PC-9 (cell line): ENCODE data around the gene VEPH1. TPM values are rescaled to one million over a fixed set of nuclear protein-coding genes. Genes with fewer than 3 reads are reported as not detected.

ENCODE experiments used
- BruUV-seq: library from RNA; stranded (reverse); fragments of 400-500 nt; replicated peaks from 2 replicates; lab custom pipeline; 2021; lab: Mats Ljungman, UMichigan
- CTCF ChIA-PET: fragments of 300-600 bp; sonication (Branson Sonifier 250); formaldehyde crosslinking; loops from one replicate; lab custom pipeline; 2022; ENCODE audit warnings: antibody characterized with exemption; lab: Charles Lee
- POLR2A ChIA-PET: fragments of 300-600 bp; sonication (Branson Sonifier 250); formaldehyde crosslinking; loops from one replicate; lab custom pipeline; 2022; ENCODE audit warnings: antibody characterized with exemption; ENCODE audit not compliant: unreplicated experiment; lab: Charles Lee
- DNase-seq, 2 experiments: peaks; one replicate each; pipeline versions ENCODE4 v3.0.0 to v3.0.0-alpha.2; 2015 to 2022; ENCODE audit warnings: mixed read lengths in 1 of 2
- H2AFZ ChIP-seq: fragments of 200-600 bp; sonication (generic); 2 replicates; pipeline ENCODE4 v1.8.1; 2017; ENCODE audit warnings: antibody characterized with exemption
- H3F3A ChIP-seq: fragments of 200-600 bp; sonication (generic); 2 replicates; pipeline ENCODE4 v1.8.1; 2017; ENCODE audit warnings: antibody characterized with exemption, mild to moderate bottlenecking, low read depth; ENCODE audit not compliant: insufficient read depth
- H3K27ac ChIP-seq: fragments of 200-600 bp; sonication (generic); 2 replicates; pipeline ENCODE4 v1.6.1; 2016; ENCODE audit warnings: mixed run types
- H3K27me3 ChIP-seq: fragments of 200-600 bp; sonication (generic); 2 replicates; pipeline ENCODE4 v1.6.1; 2016; ENCODE audit warnings: low read depth, mixed run types; ENCODE audit not compliant: insufficient read depth
- H3K36me3 ChIP-seq: fragments of 200-600 bp; sonication (generic); 2 replicates; pipeline ENCODE4 v1.6.1; 2016; ENCODE audit warnings: low read depth, mixed run types
- H3K4me1 ChIP-seq: fragments of 200-600 bp; sonication (generic); replicated peaks from 2 replicates; pipeline ENCODE4 v1.6.1; 2016; ENCODE audit warnings: mixed run types; ENCODE audit not compliant: insufficient read depth
- H3K4me2 ChIP-seq: fragments of 200-600 bp; sonication (generic); 2 replicates; pipeline ENCODE4 v1.6.1; 2017; ENCODE audit warnings: mixed run types
- H3K4me3 ChIP-seq: fragments of 200-600 bp; sonication (generic); 2 replicates; pipeline ENCODE4 v1.6.1; 2016; ENCODE audit warnings: mixed run types
- H3K79me2 ChIP-seq: fragments of 200-600 bp; sonication (generic); 2 replicates; pipeline ENCODE4 v1.6.1; 2017; ENCODE audit warnings: low read depth, mixed run types
- H3K9me2 ChIP-seq: fragments of 200-600 bp; sonication (generic); 2 replicates; pipeline ENCODE4 v1.8.1; 2017; ENCODE audit warnings: mild to moderate bottlenecking; ENCODE audit not compliant: insufficient read depth
- H3K9me3 ChIP-seq: fragments of 200-600 bp; sonication (generic); 2 replicates; pipeline ENCODE4 v1.8.1; 2016; ENCODE audit warnings: low read depth; ENCODE audit not compliant: insufficient read depth
- H4K20me1 ChIP-seq: fragments of 200-600 bp; sonication (generic); 2 replicates; pipeline ENCODE4 v1.8.1; 2017; ENCODE audit not compliant: insufficient read depth
- EZH2 ChIP-seq: fragments of 200-600 bp; sonication (generic); IDR thresholded peaks from 2 replicates; pipeline ENCODE4 v1.8.0; 2017; ENCODE audit warnings: antibody characterized with exemption, low read depth
- intact Hi-C: fragments of 100-400 bp; cut with micrococcal nuclease; formaldehyde crosslinking; loops from one replicate; pipeline ENCODE4 v1.10.0; 2022; ENCODE audit not compliant: unreplicated experiment
- total RNA-seq: library from RNA; stranded (reverse); gene quantifications from 2 replicates; pipeline ENCODE4 v1.2.3, GENCODE V29; 2021
- TF ChIP-seq, protein P1 (sequence below): fragments of 200-600 bp; sonication (generic); conservative IDR thresholded peaks from 2 replicates; pipeline ENCODE4 v1.6.1; 2017; ENCODE audit warnings: mixed run types, antibody characterized with exemption, mild to moderate bottlenecking, moderate library complexity

Gene VEPH1
- total RNA-seq, 1 experiment from 2014 or later = 4.0 TPM

DNA sequence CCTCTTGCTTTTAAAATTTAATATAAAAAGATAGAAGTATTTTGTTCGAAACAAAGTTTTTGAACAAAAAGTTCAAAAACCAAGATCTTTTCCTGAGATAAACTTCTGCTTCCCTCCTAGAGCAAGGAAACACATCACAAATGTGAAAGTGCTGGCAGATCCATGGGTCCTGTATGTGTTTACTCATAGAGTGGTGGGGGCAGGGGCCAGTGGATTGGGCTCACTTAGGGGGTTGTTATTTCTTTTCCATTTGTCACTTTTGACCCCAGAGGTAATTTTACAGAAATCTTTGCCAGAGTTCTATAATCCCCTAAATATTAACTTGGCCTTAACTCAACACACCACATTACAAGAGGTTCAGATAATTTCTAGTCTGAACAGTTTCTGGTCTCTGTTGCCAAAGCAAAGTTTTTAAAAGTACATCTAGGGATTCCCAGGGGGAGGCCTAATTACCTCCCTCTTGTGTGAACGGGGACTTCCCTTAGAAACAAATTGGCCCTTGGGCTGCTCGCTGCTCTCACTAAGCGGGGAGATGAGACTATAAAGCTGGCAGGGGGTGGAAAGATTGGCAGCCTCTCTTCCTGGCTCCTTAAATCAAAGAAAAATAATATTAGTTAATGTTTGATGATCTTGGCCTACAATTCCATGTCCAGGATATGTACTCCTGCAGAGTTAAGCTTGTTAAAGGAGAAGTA, 133.3 kb downstream of the VEPH1 start:
- no peak overlapping the region for H2AFZ ChIP-seq
- no peaks in the 10 kb centered on the region for H3F3A ChIP-seq
- H3K79me2 ChIP-seq = no peaks in the 10 kb centered on the region
- no peak overlapping the region for H3K27ac ChIP-seq
- no peak overlapping the region for H3K4me3 ChIP-seq
- H3K9me3 ChIP-seq = no peaks in the 10 kb centered on the region
- H3K27me3 ChIP-seq = no peaks in the 10 kb centered on the region
- no peaks in the 10 kb centered on the region for H3K4me1 ChIP-seq
- no peak overlapping the region for H3K4me2 ChIP-seq
- intact Hi-C loops = no loop called here
- TF ChIP-seq EZH2 = no peak
- TF ChIP-seq, protein P1, sequence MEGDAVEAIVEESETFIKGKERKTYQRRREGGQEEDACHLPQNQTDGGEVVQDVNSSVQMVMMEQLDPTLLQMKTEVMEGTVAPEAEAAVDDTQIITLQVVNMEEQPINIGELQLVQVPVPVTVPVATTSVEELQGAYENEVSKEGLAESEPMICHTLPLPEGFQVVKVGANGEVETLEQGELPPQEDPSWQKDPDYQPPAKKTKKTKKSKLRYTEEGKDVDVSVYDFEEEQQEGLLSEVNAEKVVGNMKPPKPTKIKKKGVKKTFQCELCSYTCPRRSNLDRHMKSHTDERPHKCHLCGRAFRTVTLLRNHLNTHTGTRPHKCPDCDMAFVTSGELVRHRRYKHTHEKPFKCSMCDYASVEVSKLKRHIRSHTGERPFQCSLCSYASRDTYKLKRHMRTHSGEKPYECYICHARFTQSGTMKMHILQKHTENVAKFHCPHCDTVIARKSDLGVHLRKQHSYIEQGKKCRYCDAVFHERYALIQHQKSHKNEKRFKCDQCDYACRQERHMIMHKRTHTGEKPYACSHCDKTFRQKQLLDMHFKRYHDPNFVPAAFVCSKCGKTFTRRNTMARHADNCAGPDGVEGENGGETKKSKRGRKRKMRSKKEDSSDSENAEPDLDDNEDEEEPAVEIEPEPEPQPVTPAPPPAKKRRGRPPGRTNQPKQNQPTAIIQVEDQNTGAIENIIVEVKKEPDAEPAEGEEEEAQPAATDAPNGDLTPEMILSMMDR = no peak
- no peaks in the 10 kb centered on the region for H4K20me1 ChIP-seq
- H3K9me2 ChIP-seq = no peaks in the 10 kb centered on the region
- CTCF ChIA-PET = no interaction called here
- BruUV-seq = no TSS peak
- no peak for DNase-seq
- POLR2A ChIA-PET = no interaction called here
- H3K36me3 ChIP-seq = no peaks in the 10 kb centered on the region

DNA sequence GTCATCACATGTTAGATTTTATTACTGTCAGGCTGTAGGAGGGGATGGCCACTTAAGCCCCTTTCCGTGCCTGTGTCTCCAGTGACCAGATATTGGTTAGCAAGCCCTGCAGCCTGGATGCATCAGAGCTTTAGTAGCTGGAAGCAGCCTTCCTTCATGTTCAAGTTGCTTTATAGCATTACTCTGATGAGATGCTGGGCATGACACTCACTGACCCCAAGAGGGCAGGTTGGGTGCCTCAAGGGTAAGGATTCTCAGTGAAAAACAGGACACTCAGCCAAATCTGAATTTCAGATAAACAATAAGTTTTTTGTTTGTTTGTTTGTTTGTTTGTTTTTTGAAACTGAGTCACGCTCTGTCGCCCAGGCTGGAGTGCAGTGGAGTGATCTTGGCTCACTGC, 135.0 kb downstream of the VEPH1 start:
- ChIA-PET POLR2A (no interaction called here), CTCF (interaction anchor here (0.6 kb wide), 1 partner anchor 12 kb away, joined by 4 read pairs; no protein-coding TSS in a partner anchor)
- Histone ChIP-seq H3K27me3 (no peaks in the 10 kb centered on the region), H4K20me1 (no peaks in the 10 kb centered on the region), H3K9me2 (no peaks in the 10 kb centered on the region), H3K4me3 (no peak overlapping the region), H3K9me3 (no peaks in the 10 kb centered on the region), H3K79me2 (no peaks in the 10 kb centered on the region), H3K27ac (no peak overlapping the region), H3K36me3 (no peaks in the 10 kb centered on the region), H3K4me2 (no peak overlapping the region), H2AFZ (no peak overlapping the region), H3K4me1 (no peaks in the 10 kb centered on the region), H3F3A (no peaks in the 10 kb centered on the region)
- BruUV-seq = no TSS peak
- intact Hi-C loops = no loop called here
- TF ChIP-seq, protein P1 = no peak
- no peak for TF ChIP-seq EZH2
- no peak for DNase-seq

DNA sequence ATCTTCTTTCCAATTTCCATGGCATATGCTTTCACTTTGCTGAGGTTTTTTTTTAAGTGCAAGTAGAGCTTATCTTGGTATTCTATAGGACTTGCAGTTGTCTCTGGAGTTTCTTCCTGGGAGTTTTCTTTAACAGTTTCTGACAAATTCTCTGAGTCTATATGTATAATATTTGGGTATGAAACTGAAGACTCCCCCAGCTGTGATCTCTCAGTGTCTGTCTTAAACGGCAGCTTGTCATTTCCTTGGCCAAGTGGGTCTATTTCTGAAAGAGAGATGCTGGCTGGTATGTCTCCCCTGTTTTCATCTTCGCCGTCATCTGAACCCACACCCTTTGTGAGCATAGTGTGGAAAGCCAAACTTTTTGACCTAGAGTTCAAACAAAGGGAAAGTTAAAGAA, 139.8 kb downstream of the VEPH1 start:
- H3K4me2 ChIP-seq = no peak overlapping the region
- no peaks in the 10 kb centered on the region for H3K9me2 ChIP-seq
- H3K27me3 ChIP-seq = no peaks in the 10 kb centered on the region
- no peaks in the 10 kb centered on the region for H3K36me3 ChIP-seq
- no peak overlapping the region for H3K4me3 ChIP-seq
- no peaks in the 10 kb centered on the region for H4K20me1 ChIP-seq
- no peak for TF ChIP-seq EZH2
- TF ChIP-seq, protein P1 = no peak
- ChIA-PET POLR2A (interaction anchor here (0.6 kb wide), 1 partner anchor 42 kb away, joined by 4 read pairs; no protein-coding TSS in a partner anchor), CTCF (no interaction called here)
- no peaks in the 10 kb centered on the region for H3K79me2 ChIP-seq
- H3K4me1 ChIP-seq = peaks cover 29% of the 10 kb centered on the region
- H2AFZ ChIP-seq = no peak overlapping the region
- no peak for DNase-seq
- intact Hi-C loops = no loop called here
- peaks cover 23% of the 10 kb centered on the region; the same call in 1 of the 2 replicates for H3F3A ChIP-seq
- H3K27ac ChIP-seq = no peak overlapping the region
- BruUV-seq = no TSS peak
- H3K9me3 ChIP-seq = no peaks in the 10 kb centered on the region
